ENCODE measurements around the gene RAB9B.

Gene RAB9B

GRCh38 chrX:103806862-103807474 lies 25.1 kb downstream of the RAB9B start:
- no peak for DNase-seq

DNA sequence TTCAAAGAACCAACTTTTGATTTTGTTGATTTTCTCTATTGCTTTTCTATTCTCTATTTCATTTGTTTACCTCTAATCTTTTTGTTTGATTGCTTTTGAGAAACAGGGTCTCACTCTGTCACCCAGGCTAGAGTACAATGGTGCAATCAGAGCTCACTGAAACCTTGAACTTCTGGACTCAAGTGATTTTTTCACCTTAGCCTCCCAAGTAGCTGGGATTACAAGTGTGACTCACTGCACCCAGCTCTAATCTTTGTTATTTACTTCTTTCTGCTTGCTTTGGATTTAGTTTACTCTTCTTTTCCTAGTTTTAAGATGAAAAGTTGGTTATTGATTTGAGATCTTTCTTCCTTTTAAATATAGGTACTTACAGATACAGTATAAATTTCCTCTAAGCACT lies 26.2 kb downstream of the RAB9B start:
- no peak for DNase-seq

GRCh38 chrX:103800318-103800717 lies 31.7 kb downstream of the RAB9B start:
- no peak for DNase-seq

- DNase-seq: no peak
These were observed 34.4 kb downstream of the RAB9B start for GRCh38 chrX:103797691-103798090.

- DNase-seq: no peak
These were observed 37.9 kb downstream of the RAB9B start for GRCh38 chrX:103794119-103794518.

DNA sequence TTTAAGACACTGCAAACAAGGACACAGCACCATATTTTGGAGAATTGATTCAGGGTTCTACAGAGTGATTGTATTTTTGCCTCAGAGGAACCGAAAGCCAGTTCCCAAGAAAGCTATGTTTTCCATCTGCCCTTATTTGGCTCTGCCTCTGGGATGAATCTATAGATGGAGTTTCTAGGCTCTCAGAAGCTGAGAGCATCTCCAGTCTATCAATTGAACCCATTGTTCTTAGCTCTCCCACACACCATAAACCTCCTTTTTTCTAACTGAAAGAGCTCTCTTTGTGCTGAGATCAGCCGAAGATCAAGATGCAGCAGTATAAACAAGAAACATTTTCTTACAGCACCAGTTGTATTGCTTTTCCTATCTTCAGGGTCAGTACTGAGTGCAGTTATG lies 38.5 kb downstream of the RAB9B start:
- DNase-seq: no peak

- no peak for DNase-seq
These were observed 39.0 kb downstream of the RAB9B start for GRCh38 chrX:103792916-103793544.

DNA sequence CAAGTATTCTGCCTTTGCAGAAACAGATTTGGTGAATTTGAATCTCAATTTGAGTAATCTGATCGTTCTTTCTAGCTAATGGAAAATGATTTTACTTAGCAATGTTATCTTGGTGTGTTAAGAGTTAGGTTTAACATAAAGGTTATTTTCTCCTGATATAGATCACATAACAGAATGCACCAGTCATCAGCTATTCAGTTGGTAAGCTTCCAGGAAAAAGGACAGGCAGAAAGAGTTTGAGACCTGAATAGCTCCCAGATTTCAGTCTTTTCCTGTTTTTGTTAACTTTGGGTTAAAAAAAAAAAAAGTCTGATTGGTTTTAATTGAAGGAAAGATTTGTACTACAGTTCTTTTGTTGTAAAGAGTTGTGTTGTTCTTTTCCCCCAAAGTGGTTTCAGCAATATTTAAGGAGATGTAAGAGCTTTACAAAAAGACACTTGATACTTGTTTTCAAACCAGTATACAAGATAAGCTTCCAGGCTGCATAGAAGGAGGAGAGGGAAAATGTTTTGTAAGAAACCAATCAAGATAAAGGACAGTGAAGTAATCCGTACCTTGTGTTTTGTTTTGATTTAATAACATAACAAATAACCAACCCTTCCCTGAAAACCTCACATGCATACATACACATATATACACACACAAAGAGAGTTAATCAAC lies 40.1 kb downstream of the RAB9B start:
- DNase-seq: no peak

DNA sequence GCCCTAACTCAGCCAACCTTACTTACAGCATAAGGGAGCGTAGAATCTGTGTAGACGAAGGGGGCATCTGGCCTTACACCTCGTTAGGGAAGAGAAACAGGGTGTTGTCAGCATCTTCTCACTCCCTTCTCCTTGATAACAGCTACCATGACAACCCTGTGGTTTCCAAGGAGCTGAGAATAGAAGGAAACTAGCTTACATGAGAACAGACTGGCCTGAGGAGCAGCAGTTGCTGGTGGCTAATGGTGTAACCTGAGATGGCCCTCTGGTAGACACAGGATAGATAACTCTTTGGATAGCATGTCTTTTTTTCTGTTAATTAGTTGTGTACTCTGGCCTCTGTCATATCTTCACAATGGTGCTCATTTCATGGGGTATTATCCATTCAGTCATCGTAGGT lies 40.8 kb downstream of the RAB9B start:
- DNase-seq: no peak

DNA sequence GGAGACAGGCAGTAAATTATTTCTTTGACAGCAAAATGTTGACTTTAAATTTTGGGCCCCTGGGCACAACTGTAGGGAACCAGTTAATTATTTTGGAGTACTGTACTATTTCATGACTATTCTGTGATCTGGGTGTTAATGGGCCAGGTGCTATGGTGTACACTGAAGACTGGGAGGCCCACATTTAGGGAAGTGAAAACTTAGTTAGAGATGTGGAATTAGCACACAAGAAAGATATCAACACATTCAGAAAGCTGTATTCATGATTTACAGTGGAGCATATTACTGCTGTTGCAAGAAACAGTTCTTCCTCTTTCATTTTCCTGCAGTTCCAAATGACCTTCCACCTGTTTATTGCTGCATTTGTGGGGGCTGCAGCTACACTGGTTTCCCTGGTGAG lies 43.1 kb downstream of the RAB9B start:
- no peak for DNase-seq

GRCh38 chrX:103783971-103784370 lies 48.1 kb downstream of the RAB9B start:
- DNase-seq: no peak

DNA sequence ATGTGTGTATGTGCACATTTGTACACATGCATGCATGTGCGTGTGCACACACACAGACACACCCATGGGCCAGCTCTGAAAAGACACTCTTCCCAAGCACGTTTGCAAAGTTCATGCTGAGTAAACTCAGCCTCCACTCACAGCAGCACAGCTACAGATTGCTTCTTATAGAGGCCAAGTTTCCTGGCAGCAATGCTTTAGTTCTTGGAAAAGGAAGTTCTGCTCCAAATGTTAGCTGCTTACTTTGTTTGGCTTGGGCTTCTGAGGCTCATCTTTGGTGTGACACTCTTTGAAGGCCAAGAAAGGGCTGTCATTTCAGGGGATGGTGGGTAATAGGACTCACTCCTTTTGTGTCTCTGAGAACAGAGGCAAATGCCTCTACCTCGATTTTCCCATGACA lies 48.9 kb downstream of the RAB9B start:
- no peak for DNase-seq

- DNase-seq: no peak
These were observed 49.4 kb downstream of the RAB9B start for GRCh38 chrX:103782640-103783039.

GRCh38 chrX:103781706-103782105 lies 50.4 kb downstream of the RAB9B start:
- DNase-seq: no peak

DNA sequence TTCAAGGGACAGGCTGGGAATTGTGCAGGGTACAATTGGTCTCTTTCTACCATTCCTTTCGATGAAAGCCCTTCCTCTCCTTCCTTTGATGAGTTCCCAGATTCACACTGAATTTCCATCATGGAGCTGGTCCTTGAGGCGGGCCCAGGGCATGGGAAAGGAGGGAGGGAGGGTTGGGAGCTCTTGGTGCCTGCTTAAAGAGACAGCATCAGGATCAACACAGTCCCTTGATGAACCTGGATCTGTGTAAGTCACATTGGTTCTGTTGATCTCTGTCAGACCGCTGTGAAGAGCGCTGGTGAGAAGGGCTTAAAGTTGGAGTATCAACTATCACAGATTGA lies 51.0 kb downstream of the RAB9B start:
- DNase-seq: no peak

DNA sequence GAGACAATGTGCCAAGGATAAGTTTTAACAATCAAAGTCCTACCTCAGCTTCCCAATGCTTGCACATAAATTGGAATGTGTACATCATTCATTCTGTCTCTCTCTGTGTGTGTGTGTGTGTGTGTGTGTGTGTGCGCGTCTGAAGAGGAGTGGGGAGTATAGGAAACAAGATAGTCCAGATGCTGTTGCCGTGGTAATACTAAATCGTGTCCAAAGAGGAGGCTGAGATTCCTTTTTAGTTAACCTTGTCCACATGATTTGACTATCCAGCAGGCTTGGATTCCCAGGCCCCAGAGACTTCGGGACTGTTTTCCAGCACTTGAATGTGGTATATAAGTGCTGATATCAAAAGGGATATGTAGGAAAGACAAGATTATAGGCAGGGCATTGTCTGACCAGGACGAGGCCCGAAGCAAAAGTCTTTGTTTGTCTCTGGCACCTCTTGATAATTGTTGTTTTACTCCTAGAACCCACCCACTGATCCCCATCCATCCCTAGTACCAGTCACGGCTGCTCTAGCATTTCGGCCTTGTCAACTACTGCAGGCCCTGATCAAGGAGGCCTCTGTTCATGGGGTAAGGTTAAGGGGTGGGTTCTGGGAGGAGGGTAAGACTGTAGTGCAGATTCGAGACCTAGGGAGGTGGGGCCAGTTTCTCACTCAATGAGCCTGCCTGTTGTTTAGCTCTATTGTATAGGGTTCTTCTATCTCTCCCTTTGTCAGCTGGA lies 51.6 kb downstream of the RAB9B start:
- DNase-seq: no peak

GRCh38 chrX:103779141-103779789 lies 52.8 kb downstream of the RAB9B start:
- no peak for DNase-seq

GRCh38 chrX:103776546-103776945 lies 55.5 kb downstream of the RAB9B start, which contains the start of gene PLP1:
Gene PLP1 (plus strand): TSS chrX:103776840. CDS start chrX:103776996, 156 bp downstream.
- DNase-seq: no peak

DNA sequence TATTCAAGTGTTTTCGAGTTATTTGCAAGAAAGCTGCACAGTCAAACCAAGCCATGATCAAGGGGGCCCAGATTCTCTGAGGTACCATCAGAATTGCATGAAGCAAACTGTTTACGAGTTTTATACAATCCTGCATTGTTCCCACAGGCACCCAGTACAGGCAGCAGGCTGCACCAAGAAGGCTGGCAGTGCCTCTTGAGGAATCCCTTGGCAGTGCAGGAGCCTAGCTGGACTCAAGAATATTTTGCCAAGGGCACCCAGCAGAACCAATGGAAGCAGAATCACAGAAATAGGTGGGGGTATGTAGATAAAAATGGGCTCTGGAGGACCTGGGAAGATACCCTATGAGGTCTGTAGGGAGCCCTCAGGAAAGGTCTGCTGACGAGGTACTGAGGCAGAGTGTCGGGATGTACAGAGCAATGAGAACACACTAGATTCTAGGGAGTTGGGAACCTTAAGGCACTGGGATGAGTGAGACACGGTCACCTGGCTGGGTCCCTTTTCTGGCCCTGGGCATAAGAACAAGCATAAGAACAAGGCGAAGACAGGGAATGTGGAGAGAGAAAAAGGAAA lies 57.9 kb downstream of the RAB9B start:
- no peak for DNase-seq

DNA sequence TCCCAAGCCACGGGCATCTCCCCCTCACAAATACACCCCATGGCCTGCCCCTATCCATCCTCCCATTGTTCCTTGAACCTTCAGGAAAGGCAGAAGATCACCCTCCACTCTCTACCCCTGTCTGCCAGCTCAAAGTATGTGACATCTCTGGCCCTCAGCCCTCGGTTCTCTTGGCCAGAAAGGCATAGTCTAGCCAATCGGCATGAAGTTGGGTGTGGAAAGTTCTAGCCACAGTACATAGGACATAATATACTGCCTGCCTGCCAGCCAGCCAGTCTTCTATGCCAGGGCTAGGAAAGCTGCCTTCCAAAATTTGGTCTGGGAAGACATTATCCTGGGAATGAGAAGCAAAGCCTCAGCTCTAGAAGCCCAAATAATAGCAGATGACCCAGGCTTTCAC lies 58.6 kb downstream of the RAB9B start:
- no peak for DNase-seq

Data from CD4-positive, alpha-beta T cell treated with Interleukin-17A for 4 hours (primary cell).